Measurements from ENCODE around the gene ASPA.
A peak's percentile ranks its signal among the peaks of the same experiment; 100 is the strongest.
"Not testable (repeated sequence)": the region's sequence is repeated elsewhere in the genome, so short reads cannot be mapped to it uniquely, and the experiment has no call there.

ASPA gene

DNA sequence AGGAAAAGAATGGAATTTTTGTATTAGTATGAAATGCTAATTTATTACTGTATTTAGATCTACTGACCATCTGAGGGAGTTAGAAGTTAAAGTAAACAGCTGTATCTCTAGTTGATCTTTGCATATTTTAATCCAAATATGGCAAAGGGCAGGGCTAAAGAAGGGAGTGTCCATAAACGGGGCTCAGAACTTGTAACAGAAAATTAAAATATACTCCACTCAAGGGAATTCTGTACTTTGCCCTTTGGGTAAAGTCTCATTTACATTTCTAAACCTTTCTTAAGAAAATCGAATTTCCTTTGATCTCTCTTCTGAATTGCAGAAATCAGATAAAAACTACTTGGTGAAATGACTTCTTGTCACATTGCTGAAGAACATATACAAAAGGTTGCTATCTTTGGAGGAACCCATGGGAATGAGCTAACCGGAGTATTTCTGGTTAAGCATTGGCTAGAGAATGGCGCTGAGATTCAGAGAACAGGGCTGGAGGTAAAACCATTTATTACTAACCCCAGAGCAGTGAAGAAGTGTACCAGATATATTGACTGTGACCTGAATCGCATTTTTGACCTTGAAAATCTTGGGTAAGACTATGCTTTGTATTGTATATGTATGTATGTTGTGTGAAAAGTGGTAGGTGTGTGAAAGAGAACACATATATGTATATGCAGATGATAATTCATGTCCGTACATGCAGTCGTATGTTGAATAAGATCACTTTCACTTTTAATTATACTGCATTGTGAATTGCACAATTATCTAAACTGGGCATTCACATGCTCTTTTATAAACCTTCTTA is at the start of gene ASPA:
Gene ASPA, plus strand, starts transcription at position 186 of the 799 bp plus-strand sequence. Its CDS starts 163 bp downstream, at position 349.
- TF ChIP-seq, protein P1, sequence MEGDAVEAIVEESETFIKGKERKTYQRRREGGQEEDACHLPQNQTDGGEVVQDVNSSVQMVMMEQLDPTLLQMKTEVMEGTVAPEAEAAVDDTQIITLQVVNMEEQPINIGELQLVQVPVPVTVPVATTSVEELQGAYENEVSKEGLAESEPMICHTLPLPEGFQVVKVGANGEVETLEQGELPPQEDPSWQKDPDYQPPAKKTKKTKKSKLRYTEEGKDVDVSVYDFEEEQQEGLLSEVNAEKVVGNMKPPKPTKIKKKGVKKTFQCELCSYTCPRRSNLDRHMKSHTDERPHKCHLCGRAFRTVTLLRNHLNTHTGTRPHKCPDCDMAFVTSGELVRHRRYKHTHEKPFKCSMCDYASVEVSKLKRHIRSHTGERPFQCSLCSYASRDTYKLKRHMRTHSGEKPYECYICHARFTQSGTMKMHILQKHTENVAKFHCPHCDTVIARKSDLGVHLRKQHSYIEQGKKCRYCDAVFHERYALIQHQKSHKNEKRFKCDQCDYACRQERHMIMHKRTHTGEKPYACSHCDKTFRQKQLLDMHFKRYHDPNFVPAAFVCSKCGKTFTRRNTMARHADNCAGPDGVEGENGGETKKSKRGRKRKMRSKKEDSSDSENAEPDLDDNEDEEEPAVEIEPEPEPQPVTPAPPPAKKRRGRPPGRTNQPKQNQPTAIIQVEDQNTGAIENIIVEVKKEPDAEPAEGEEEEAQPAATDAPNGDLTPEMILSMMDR (IDR thresholded peaks at IDR 0.05; ENCODE audit: low read depth, low read length), result no peak
- peak within 1 kb of the TSS; percentile 50 for H3K4me3 ChIP-seq (ENCODE audit: low read depth, low read length)

GRCh38 chr17:3433215-3433614 is 42.6 kb upstream of the ASPA start:
- not testable (repeated sequence) for H3K4me3 ChIP-seq (ENCODE audit: low read depth, low read length)

- TF ChIP-seq, protein P1 (IDR thresholded peaks at IDR 0.05; ENCODE audit: low read depth, low read length), result no peak
Observed at GRCh38 chr17:3433741-3434140, 42.1 kb upstream of the ASPA start, which contains the start of gene OR1E2. TSS of gene OR1E2 (minus strand) at chr17:3433841. CDS start at chr17:3433841, 0 bp downstream.

GRCh38 chr17:3438368-3438767 is 37.4 kb upstream of the ASPA start:
- TF ChIP-seq, protein P1 (IDR thresholded peaks at IDR 0.05; ENCODE audit: low read depth, low read length), result no peak
- no peak overlapping the region for H3K4me3 ChIP-seq (ENCODE audit: low read depth, low read length)

More at GRCh38 chr17:3433741-3434140, 42.1 kb upstream of the ASPA start, which contains the start of gene OR1E2:
- H3K4me3 ChIP-seq (ENCODE audit: low read depth, low read length), result no peak within 1 kb of the TSS

GRCh38 chr17:3440451-3440850 is 35.3 kb upstream of the ASPA start:
- H3K4me3 ChIP-seq (ENCODE audit: low read depth, low read length), result no peak overlapping the region
- TF ChIP-seq, protein P1 (IDR thresholded peaks at IDR 0.05; ENCODE audit: low read depth, low read length), result no peak

DNA sequence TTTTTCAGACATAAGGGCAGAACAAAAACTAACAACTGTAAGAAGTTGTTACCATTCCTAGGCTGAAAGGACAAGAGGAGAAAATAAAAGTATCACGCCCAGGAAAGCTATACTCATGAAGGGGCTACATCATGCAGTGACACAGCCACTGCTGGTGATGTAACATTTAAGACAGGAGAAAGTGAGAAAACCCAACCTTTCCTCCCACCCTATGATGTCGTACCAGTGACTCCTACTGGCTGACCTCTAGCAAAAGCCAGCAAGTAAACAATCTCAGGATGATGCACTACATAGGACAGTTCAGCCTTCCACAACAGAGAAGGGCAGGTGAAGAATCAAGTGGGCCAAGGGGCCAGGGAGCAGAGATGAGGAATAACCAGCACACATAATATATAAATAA is 28.2 kb upstream of the ASPA start:
- no peak overlapping the region for H3K4me3 ChIP-seq (ENCODE audit: low read depth, low read length)
- TF ChIP-seq, protein P1 (IDR thresholded peaks at IDR 0.05; ENCODE audit: low read depth, low read length), result no peak

- H3K4me3 ChIP-seq (ENCODE audit: low read depth, low read length), result no peak overlapping the region
- TF ChIP-seq, protein P1 (IDR thresholded peaks at IDR 0.05; ENCODE audit: low read depth, low read length), result no peak
Observed at GRCh38 chr17:3448059-3448665, 27.6 kb upstream of the ASPA start.

DNA sequence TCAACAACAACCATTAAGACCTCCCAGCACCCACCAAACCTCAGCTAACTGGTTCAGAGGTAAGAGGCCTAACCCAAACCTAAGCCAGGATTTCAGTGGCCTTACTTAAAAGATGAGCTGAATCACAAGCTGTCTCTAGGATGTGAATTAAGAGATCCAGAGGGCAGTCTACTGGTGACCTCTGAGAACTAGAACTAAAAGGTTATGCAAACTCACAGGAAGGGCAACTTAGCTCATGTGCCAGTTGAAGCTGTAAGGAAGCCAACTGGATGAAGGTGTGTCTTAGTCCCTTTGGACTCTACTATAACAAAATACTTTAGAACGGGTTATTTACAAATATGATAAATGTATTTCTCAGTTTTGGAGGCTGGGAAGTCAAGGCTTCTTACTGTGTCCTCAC is 9.4 kb upstream of the ASPA start:
- not testable (repeated sequence) for H3K4me3 ChIP-seq (ENCODE audit: low read depth, low read length)

Measured in WI38 (cell line).